ENCODE results near the gene ZDHHC7. TPM values are rescaled to one million over a fixed set of nuclear protein-coding genes. Genes with fewer than 3 reads are reported as not detected.
"Not testable (repeated sequence)": the region's sequence is repeated elsewhere in the genome, so short reads cannot be mapped to it uniquely, and the experiment has no call there.

Gene ZDHHC7
- total RNA-seq, 1 donor from 2014 or later = 50.5 TPM

GRCh38 chr16:85042606-85043005 is 31.3 kb upstream of the ZDHHC7 start:
- DNase-seq (ENCODE audit: low spot score) = no peak

- no peak for DNase-seq (ENCODE audit: low spot score)
These were observed 30.8 kb upstream of the ZDHHC7 start for GRCh38 chr16:85042167-85042526.

- DNase-seq (ENCODE audit: low spot score) = no peak
These were observed 30.2 kb upstream of the ZDHHC7 start for GRCh38 chr16:85041219-85042166.

- no peak for DNase-seq (ENCODE audit: low spot score)
These were observed 29.4 kb upstream of the ZDHHC7 start for GRCh38 chr16:85040685-85041084.

GRCh38 chr16:85037721-85038120 is 26.4 kb upstream of the ZDHHC7 start:
- no peak for DNase-seq (ENCODE audit: low spot score)

GRCh38 chr16:85037050-85037410 is 25.7 kb upstream of the ZDHHC7 start:
- DNase-seq (ENCODE audit: low spot score) = no peak

GRCh38 chr16:85036236-85037049 is 25.1 kb upstream of the ZDHHC7 start:
- DNase-seq (ENCODE audit: low spot score) = no peak

- DNase-seq (ENCODE audit: low spot score) = no peak
These were observed 23.5 kb upstream of the ZDHHC7 start for GRCh38 chr16:85034591-85035433.

GRCh38 chr16:85033171-85033570 is 21.8 kb upstream of the ZDHHC7 start:
- DNase-seq (ENCODE audit: low spot score) = no peak

- DNase-seq (ENCODE audit: low spot score) = not testable (repeated sequence)
These were observed 20.9 kb upstream of the ZDHHC7 start for GRCh38 chr16:85032187-85032586.

GRCh38 chr16:85031451-85031850 is 20.1 kb upstream of the ZDHHC7 start:
- DNase-seq (ENCODE audit: low spot score) = no peak

- DNase-seq (ENCODE audit: low spot score) = no peak
These were observed 18.7 kb upstream of the ZDHHC7 start for GRCh38 chr16:85029981-85030401.

GRCh38 chr16:85029408-85029784 is 18.1 kb upstream of the ZDHHC7 start:
- no peak for DNase-seq (ENCODE audit: low spot score)

GRCh38 chr16:85028685-85029407 is 17.5 kb upstream of the ZDHHC7 start:
- DNase-seq (ENCODE audit: low spot score) = peak; percentile 76

- DNase-seq (ENCODE audit: low spot score) = no peak
These were observed 16.8 kb upstream of the ZDHHC7 start for GRCh38 chr16:85027958-85028684.

- peak; percentile 95 for DNase-seq (ENCODE audit: low spot score)
These were observed 16.1 kb upstream of the ZDHHC7 start, which contains the start of gene KIAA0513 for GRCh38 chr16:85027349-85027957. KIAA0513 (plus strand) TSS chr16:85027795; CDS start chr16:85067072, 39,277 bp downstream.

GRCh38 chr16:85026703-85027102 is 15.4 kb upstream of the ZDHHC7 start:
- DNase-seq (ENCODE audit: low spot score) = no peak

GRCh38 chr16:85025781-85026653 is 14.7 kb upstream of the ZDHHC7 start:
- DNase-seq (ENCODE audit: low spot score) = no peak

GRCh38 chr16:85019659-85020245 is 8.4 kb upstream of the ZDHHC7 start:
- no peak for DNase-seq (ENCODE audit: low spot score)
